Stimulated activated CD8-positive, alpha-beta memory T cell treated with anti-CD3 and anti-CD28 coated beads, Interleukin-2, amount 100 ng/mL, for 1 hour (primary cell): ENCODE data around the gene CDK2AP2.
"Not testable (repeated sequence)": the region's sequence is repeated elsewhere in the genome, so short reads cannot be mapped to it uniquely, and the experiment has no call there.

Source experiments
- DNase-seq, 2 donors: peaks; one replicate each; pipeline ENCODE4 v3.0.0-alpha.2; 2020; ENCODE audit warnings: low read depth in 2 of 2

Gene CDK2AP2

GRCh38 chr11:67489885-67490726 lies 17.9 kb downstream of the CDK2AP2 start:
- DNase-seq: no peak

- no peak for DNase-seq
Observed at GRCh38 chr11:67489203-67489884, 18.6 kb downstream of the CDK2AP2 start.

GRCh38 chr11:67486481-67487195 lies 21.3 kb downstream of the CDK2AP2 start:
- DNase-seq: no peak

- not testable (repeated sequence) for DNase-seq
Observed at GRCh38 chr11:67485873-67486361, 22.0 kb downstream of the CDK2AP2 start.

GRCh38 chr11:67484847-67485311 lies 23.1 kb downstream of the CDK2AP2 start:
- DNase-seq: no peak

GRCh38 chr11:67483831-67484665 lies 23.9 kb downstream of the CDK2AP2 start:
- no peak for DNase-seq

- DNase-seq: peak; percentile 86 to 92
Observed at GRCh38 chr11:67482827-67483798, 24.8 kb downstream of the CDK2AP2 start, which contains the start of gene AIP. Gene AIP, plus strand, starts transcription at chr11:67483026. Its CDS starts 133 bp downstream, at chr11:67483159.

- no peak for DNase-seq
Observed at GRCh38 chr11:67482275-67482826, 25.6 kb downstream of the CDK2AP2 start.

GRCh38 chr11:67477344-67478050 lies 30.5 kb downstream of the CDK2AP2 start:
- not testable (repeated sequence) for DNase-seq

- DNase-seq: not testable (repeated sequence)
Observed at GRCh38 chr11:67476692-67477091, 31.3 kb downstream of the CDK2AP2 start.

GRCh38 chr11:67472882-67473281 lies 35.1 kb downstream of the CDK2AP2 start:
- no peak for DNase-seq

GRCh38 chr11:67470337-67471002 lies 37.5 kb downstream of the CDK2AP2 start:
- no peak for DNase-seq

GRCh38 chr11:67469508-67469811 lies 38.5 kb downstream of the CDK2AP2 start:
- no peak for DNase-seq

- peak; percentile 90 to 92 for DNase-seq
Observed at GRCh38 chr11:67468759-67469507, 39.0 kb downstream of the CDK2AP2 start, which contains the start of gene TMEM134. Gene TMEM134, minus strand, starts transcription at chr11:67469251. Its CDS starts 59 bp downstream, at chr11:67469192.

- DNase-seq: no peak
Observed at GRCh38 chr11:67468456-67468758, 39.6 kb downstream of the CDK2AP2 start.

- no peak for DNase-seq
Observed at GRCh38 chr11:67468056-67468455, 39.9 kb downstream of the CDK2AP2 start.

GRCh38 chr11:67466962-67467771 lies 40.8 kb downstream of the CDK2AP2 start:
- no peak for DNase-seq
